ENCODE measurements around the gene RGS9.

DNA sequence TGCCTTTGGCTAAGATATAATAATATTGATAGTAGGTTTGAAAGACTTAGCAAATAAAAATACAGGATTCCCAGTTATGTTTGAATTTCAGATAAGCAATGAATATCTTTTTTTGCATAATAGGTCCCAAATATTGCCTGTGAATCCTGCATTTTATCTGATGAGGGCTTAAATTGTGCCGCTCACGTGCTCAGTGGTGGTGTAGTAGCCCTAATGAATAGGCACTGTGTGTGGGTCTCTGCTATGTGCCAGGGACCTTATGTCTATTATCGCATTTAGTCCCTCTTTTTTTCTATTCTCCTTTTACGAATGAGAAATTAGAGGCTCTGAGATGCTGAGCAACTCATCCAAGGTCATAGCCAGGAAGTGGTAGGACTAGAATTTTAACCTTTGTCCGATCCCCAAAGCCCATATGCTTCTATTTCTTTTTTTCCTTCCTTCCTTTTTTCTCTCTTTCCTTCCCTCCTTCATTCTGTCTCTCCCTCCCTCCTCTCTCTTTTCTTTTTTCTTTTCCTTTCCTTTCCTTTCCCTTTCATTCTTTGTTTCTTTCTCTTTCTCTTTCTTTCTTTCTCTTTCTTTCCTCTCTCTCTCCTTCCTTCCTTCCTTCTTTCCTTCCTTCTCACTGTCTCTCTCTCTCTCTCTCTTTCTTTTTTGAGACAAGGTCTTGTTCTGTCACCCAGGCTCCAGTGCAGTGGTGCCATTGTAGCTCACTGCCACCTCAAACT lies 47.2 kb downstream of the RGS9 start:
- TF ChIP-seq CTCF (IDR thresholded peaks at IDR 0.05) (no peak), POLR2A (IDR thresholded peaks at IDR 0.05; ENCODE audit: low read depth) (no peak)

Data from esophagus muscularis mucosa (tissue), 3 donors.